Measurements from ENCODE around the gene ACP7. TPM values are rescaled to one million over a fixed set of nuclear protein-coding genes. Genes with fewer than 3 reads are reported as not detected.
A peak's percentile ranks its signal among the peaks of the same experiment; 100 is the strongest.

The ACP7 gene
- polyA plus RNA-seq, 1 of the 3 experiments (the other 2 are of a cell fraction), result 0.36 TPM

DNA sequence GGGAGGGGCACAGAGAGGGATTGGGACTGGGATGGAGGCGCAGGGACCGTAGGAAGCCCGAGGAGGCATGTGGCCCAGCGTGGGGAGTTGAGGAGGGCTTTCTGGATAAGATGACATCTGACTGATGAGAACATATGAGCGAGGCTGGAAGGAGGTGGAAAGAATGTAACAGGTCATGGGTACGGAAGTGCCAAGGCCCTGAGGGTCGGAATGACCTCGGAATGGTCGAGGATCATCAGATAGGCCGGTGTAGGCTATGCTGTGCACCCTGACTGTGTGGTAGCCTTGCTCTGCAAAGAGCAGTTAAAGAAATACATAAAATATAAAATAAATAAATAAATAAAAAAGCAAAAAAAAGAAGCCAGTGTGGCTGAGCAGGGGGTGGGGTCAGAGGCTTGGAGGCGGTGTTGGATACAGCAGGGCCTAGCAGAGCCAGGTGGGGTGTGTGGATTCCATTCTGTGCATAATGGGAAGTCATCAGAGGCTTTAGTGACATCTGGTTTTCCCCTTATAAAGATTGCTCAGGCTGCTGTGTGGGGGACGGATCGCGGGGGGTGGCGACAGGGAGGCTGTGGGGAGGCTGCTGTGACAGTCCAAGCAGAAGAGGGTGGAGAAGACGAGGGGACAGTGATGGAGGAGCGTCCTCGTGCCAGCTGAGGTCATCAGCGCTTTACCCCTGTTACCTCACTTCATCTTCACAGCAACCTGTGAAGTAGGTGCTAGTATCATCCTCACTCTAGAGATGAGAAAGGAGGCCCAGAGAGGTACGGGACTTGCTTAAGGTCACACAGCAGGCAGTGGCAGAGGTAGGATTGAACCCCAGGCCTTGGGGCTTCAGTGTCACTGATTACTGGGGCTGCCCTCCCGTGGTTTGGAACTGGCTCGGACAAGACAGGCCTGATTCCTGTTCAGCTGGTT lies 46.4 kb downstream of the ACP7 start:
- H3K9me2 ChIP-seq, result no peaks in the 10 kb centered on the region
- H3K36me3 ChIP-seq (replicated peaks in 1 of 2; ENCODE audit: control insufficient read depth in 1 of 2, insufficient read depth in 2 of 2, low read length in 1 of 2), result no peaks in the 10 kb centered on the region
- WGBS (ENCODE audit: low lambda C conversion rate), result 95% methylated on average over 22 of the region's 22 CpGs
- peaks cover 0 to 59% of the 10 kb centered on the region in 2 experiments; a peak in 1 of 4 replicates for H3K4me1 ChIP-seq (ENCODE audit: control insufficient read depth in 1 of 2, insufficient read depth in 2 of 2, low read depth in 1 of 2, low read length in 1 of 2)
- no peaks in the 10 kb centered on the region for H3F3A ChIP-seq (replicated peaks; ENCODE audit: insufficient read depth)
- no peak overlapping the region for H3K9ac ChIP-seq
- no peaks in the 10 kb centered on the region for H3K27me3 ChIP-seq (ENCODE audit: insufficient read depth)
- ChIA-PET CTCF (interaction anchor here (1.6 kb wide), 1 partner anchor 56 kb away, joined by 4 read pairs; no protein-coding TSS in a partner anchor), POLR2A (no interaction called here)
- no peak overlapping the region for H3K4me3 ChIP-seq (ENCODE audit: low read depth in 2 of 2, low read length in 1 of 2)
- peak; percentile 58 for DNase-seq
- no peaks in the 10 kb centered on the region for H3K9me3 ChIP-seq
- H3K79me2 ChIP-seq (ENCODE audit: insufficient read depth), result peaks cover 97% of the 10 kb centered on the region
- no peak overlapping the region for H3K4me2 ChIP-seq
- H4K20me1 ChIP-seq (ENCODE audit: insufficient read depth), result peaks cover 80% of the 10 kb centered on the region
- H3K27ac ChIP-seq (ENCODE audit: low read depth in 2 of 2, low read length in 1 of 2), result peak overlapping the region in 1 of 2 experiments; percentile 25; a peak in 1 of 4 replicates
- TF ChIP-seq FOXM1 (IDR thresholded peaks at IDR 0.05; ENCODE audit: low read depth), result no peak
- no peak for TF ChIP-seq RFX5 (IDR thresholded peaks at IDR 0.05; ENCODE audit: low read length)
- TF ChIP-seq GATA2 (CRISPR knock-in tag; IDR thresholded peaks at IDR 0.05), result no peak
- no peak for TF ChIP-seq NRF1 (IDR thresholded peaks at IDR 0.05; ENCODE audit: low read depth, low read length)
- no peak for TF ChIP-seq MXI1 (IDR thresholded peaks at IDR 0.05; ENCODE audit: low read depth, low read length)
- no peak for TF ChIP-seq YY1 (IDR thresholded peaks at IDR 0.05; ENCODE audit: low read depth)
- TF ChIP-seq, protein P1, sequence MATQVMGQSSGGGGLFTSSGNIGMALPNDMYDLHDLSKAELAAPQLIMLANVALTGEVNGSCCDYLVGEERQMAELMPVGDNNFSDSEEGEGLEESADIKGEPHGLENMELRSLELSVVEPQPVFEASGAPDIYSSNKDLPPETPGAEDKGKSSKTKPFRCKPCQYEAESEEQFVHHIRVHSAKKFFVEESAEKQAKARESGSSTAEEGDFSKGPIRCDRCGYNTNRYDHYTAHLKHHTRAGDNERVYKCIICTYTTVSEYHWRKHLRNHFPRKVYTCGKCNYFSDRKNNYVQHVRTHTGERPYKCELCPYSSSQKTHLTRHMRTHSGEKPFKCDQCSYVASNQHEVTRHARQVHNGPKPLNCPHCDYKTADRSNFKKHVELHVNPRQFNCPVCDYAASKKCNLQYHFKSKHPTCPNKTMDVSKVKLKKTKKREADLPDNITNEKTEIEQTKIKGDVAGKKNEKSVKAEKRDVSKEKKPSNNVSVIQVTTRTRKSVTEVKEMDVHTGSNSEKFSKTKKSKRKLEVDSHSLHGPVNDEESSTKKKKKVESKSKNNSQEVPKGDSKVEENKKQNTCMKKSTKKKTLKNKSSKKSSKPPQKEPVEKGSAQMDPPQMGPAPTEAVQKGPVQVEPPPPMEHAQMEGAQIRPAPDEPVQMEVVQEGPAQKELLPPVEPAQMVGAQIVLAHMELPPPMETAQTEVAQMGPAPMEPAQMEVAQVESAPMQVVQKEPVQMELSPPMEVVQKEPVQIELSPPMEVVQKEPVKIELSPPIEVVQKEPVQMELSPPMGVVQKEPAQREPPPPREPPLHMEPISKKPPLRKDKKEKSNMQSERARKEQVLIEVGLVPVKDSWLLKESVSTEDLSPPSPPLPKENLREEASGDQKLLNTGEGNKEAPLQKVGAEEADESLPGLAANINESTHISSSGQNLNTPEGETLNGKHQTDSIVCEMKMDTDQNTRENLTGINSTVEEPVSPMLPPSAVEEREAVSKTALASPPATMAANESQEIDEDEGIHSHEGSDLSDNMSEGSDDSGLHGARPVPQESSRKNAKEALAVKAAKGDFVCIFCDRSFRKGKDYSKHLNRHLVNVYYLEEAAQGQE (IDR thresholded peaks at IDR 0.05; ENCODE audit: low read depth, low read length), result no peak
- TF ChIP-seq, protein P2, sequence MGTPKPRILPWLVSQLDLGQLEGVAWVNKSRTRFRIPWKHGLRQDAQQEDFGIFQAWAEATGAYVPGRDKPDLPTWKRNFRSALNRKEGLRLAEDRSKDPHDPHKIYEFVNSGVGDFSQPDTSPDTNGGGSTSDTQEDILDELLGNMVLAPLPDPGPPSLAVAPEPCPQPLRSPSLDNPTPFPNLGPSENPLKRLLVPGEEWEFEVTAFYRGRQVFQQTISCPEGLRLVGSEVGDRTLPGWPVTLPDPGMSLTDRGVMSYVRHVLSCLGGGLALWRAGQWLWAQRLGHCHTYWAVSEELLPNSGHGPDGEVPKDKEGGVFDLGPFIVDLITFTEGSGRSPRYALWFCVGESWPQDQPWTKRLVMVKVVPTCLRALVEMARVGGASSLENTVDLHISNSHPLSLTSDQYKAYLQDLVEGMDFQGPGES (IDR thresholded peaks at IDR 0.05; ENCODE audit: low read depth, low read length), result no peak
- TF ChIP-seq EZH2phosphoT487 (IDR thresholded peaks at IDR 0.05; ENCODE audit: borderline replicate concordance, low read depth), result no peak
- TF ChIP-seq FOXJ3 (CRISPR knock-in tag; IDR thresholded peaks at IDR 0.05), result no peak
- no peak for TF ChIP-seq TEAD4 (IDR thresholded peaks at IDR 0.05; ENCODE audit: borderline replicate concordance, insufficient read depth)
- TF ChIP-seq SMC3 (IDR thresholded peaks at IDR 0.05; ENCODE audit: low read depth, low read length), result no peak
- no peak overlapping the region for H2AFZ ChIP-seq (ENCODE audit: low read depth)
